Forelimb muscle (tissue), 1 donor: ENCODE measurements around the gene NLK. TPM values are rescaled to one million over a fixed set of nuclear protein-coding genes. Genes with fewer than 3 reads are reported as not detected.

ENCODE experiments used
- DNase-seq: peaks from one replicate; pipeline ENCODE4 v3.0.0-alpha.2; 2013; ENCODE audit warnings: low read depth
- polyA plus RNA-seq: library from polyadenylated mRNA; unstranded; fragments of 120-200 nt; gene quantifications from one replicate; pipeline ENCODE4 v1.2.1, GENCODE V29; 2013; ENCODE audit not compliant: insufficient read length

The NLK gene
- polyA plus RNA-seq, 1 donor = 8.4 TPM

DNA sequence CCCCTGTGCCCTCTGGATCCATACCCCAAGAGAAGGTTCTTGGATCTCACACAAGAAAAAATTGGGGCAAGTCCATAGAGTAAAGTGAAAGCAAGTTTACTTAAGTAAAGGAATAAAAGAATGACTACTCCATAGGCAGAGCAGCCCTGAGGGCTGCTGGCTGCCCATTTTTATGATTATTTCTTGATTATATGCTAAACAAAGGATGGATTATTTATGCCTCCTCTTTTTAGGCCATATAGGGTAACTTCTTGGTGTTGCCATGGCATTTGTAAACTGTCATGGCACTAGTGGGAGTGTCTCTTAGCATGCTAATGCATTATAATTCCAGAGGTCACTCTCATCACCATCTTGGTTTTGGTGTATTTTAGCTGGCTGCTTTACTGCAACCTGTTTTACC is 70.8 kb downstream of the NLK start:
- DNase-seq = no peak

DNA sequence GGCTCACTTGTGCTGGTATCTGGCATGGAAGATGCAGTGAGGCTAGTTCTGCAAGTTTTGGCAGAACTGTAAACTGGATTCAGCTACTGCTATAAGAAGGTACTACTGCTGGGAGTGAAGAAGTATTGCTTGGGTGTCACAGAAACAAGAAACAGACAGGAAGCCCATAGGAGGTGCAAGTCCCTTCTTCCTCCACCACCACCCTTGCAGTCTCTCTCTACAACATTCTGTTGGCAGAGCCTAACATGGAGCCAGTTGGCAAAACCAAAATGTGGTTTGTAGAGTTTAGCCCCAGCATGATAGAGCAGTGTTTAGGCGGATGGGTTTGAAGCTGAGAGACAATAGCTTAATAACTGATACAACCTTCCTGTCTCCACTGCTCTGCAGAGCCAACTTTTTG is 72.6 kb downstream of the NLK start:
- no peak for DNase-seq

DNA sequence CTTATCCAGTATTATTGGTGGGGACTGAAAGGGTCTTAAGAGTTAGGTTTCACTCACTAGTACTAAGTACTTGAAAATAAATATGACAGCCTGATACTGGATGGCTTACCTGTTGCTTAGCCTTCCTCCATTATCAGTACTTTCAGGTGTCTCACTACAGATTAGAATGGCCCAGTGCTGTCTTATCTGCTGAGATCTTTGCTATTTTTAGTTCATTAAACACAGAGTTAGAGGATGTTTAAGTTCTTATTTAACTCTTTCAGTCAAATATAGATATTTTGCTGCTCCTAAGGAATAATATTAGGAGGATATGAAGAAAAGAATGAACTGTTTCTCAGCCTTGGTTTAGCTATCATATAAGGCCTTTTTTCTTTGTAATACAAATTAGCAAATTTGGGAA is 74.8 kb downstream of the NLK start:
- no peak for DNase-seq

DNA sequence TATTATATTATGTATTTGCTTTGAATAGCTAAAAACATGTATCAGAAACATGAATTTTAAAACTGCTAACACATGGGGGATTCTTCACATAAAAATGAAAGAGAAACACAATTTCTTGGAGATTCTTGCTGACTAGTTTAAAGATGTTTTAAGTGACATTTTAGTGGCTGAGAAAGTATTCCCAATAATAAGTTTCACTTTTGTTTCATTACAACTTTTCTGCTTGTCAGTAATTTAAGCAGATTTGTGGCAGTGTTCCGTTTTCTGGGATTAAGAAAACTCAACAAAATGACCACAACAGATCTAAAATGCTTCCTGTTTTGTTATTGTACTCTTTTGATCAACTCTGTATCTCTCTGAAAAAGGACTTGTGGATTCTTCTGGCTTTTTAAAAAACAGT is 75.9 kb downstream of the NLK start:
- DNase-seq = no peak

DNA sequence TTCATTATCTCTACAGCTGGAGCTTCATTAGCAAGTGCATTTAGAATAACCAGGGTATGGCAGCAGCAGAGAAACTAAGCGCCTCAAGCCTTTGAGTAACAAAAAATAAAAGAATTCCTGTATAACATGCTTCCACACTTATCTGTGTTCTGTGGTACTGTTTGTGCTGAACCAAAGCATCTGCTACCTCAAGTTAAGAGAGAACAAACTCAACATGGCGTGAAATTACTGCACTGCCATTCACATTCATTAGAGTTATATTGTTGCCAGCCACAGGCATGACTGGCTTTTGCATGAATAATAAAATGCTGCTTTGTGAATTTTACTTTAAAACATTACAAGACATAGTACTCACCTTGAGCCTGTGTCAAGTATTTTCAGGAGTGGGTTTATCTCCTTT is 76.6 kb downstream of the NLK start:
- no peak for DNase-seq

DNA sequence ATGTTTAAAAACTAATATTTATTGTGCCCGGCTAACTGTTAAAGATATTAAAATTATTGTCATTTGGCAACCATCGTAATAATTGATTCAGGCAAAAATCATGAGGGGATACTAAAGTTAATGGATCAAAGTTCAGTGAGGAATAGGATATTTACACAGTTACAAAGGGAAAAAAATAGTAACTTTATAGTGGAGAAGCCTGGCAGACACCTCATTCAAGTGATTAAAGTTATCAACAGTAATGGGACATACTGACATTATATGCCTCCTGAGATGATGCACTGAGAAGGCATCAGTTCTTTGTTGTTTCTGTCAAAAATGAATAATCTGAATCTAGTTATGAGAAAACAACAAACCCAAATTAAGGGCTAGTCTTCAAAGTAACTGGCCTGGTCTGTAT is 77.1 kb downstream of the NLK start:
- DNase-seq = no peak

DNA sequence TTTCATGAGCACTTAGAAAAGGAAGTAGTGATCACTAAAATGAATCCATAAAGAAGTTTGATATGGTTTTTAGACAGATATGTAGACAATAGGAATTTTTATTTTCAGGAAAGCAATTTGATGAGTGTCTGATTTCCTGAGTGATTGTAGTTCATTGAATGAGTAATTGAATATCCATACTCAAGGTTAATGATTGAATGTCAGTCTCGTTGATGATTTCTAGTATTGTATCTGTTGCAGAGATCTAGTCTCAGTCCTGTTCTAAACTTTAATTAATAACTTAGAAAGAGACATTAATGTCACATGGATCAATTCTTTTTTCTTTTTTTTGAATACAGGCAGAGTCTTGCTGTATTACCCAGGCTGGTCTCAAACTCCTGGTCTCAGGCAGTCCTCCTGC is 78.3 kb downstream of the NLK start:
- no peak for DNase-seq

DNA sequence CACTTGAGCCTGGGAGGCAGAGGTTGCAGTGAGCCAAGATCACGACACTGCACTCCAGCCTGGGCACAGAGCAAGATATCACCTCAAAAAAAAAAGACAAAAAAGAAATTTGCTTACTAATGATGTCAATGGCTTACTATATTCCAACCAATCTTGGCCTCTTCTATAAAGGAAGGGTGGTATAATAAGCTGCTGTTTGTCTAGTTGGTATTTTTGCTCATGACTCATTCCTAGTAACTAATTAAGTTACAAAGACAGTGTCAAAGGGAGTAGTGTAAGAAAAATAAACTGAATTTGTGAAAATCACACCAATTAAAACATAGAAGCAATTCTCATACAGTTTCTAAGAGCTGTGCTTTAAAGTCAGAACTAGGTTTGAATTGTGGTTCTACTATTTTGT is 82.5 kb downstream of the NLK start:
- DNase-seq = no peak

DNA sequence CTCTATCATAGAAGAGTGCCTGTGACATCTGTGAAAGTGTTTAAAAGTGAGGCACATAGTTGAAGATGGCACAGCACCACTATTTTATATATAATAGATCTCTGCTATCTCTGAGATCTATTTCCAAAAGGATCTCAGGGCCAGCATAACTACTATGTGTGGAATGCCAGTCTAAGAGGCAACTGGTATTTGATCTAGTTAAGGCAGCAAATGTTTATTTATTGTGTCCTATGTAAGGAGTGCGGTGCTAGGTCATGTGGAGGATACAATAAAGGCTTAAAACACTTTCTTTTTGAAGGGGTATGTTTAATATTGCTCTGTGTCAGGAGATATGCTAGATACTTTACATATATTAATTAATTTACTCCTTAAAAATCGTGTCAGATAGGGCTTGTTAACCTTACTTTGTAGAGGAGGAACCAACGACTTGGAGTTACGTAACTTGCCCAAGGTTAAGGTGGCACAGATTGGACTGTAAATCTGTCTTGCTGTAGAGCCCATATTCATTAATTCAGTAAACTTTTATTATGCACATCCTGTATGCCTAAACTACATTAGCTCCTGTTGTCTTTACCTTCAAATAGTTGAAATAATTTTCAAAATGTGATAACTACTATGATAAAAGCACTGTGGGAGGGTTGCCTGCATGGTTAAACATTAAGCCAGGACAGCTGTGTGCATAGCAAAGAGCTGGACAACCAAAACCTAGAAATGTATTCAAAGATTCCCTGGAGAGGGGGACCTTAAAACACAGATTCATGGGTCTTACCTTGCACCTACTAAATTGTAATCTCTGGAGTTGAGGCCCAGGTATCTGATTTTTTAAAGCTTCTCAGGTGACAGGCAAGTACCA is 83.3 kb downstream of the NLK start:
- no peak for DNase-seq

DNA sequence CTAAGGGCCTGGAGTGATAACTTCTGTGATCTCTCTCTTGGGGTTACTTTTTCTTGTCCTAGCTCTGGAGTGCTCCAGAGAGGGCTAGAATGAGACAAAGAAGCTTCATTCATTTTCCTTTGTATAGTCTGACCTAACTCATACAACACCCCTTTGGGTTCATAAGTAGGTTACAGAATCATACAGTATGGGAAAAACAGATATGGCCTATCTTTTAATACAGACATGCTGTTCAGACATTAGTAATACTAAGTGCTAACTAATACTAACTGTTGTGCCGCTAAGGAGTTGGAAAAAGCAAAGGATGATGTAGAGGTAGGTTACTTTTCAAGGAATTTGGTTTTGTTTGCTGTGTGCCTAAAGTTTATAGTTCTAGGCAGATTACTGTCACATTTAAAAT is 84.7 kb downstream of the NLK start:
- no peak for DNase-seq

DNA sequence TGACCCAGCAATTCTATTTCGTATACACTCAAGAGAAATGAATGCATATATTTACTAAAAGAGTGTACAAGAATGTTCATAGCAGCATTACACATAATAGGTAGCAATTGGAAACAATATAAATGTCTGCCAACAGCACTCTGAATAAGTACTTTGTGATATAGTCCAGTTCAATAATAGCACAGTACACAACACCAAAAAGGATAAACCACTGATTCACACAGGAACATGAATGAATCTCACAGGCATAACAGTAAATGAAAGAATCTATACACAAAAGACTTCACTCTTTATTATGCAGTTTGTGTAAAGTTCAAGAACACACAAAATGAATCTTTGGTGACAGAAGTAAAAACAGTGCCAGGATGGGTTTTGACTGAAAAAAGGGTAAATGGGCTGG is 86.3 kb downstream of the NLK start:
- no peak for DNase-seq

DNA sequence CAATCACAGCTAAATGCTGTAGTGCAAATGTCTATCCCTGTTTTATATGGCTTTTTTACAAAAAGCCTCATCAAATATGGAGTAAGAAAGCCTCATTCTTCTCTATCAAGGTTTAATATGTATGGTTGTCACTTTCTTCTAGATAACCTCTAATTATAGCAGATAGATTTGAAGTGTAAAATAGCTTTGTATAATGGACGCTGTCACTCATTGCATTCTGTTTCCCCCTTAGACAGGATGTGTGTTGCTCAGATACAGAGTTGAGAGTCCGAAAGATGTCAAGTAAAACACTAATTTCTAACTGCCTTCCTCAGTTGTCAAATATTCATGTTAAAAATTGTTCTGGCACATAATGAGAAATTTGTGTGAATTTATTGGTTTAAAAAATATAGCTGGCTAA is 88.0 kb downstream of the NLK start:
- DNase-seq = no peak

DNA sequence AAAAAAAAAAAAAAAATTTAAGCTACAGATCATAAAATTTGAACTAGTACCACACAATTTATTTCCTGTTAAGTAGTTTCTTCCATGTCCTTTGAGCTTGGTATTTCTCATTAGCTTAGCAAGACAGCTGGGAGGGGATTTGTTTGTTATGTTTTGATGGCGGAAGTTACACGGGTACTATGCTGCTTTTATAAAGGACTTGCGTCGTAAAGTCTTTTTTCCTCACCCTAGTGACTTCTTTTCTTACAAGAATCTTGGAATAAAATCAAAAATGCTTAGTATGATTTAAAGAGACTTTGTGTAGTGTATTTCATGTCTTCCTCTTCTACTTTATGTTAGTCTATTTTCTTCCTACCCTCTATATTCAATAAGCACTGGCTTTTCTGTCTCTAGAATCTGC is 89.1 kb downstream of the NLK start:
- no peak for DNase-seq

DNA sequence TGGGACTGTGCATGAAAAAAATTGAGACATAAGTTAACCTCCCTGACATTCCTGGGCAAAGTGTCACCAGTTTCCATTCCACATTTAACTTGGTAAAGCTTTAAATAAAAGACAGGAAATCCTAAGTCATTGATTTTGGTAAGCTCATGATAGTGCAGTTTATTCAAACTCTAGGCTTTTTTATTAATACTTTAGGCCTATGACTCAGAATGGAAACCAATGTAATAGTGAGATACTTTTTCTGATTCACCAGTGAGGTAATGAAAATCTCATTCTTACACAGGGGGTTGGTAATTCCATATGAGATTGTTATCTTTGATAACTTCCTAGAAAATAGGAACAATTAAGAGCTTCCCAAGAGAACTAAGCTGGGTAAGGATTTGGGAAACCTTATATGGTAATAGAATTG is 91.1 kb downstream of the NLK start:
- no peak for DNase-seq

DNA sequence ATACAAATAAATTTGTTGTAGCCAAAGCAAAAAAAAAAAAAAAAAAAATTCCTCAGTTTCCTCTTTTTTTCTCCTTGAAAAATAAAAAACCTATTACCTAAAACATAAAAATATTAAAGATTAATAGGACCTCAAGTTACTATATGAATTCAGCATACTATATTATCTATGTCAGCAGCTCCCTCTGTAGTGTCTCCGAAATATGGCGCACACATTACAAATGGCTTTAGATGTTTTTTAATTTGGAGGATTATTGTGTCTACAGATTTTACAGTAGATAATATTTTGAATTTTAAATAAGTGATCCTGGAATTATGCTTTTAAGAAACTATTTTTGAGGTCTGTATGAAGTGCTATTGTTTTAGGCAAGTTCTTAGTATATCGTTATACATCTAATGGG is 94.4 kb downstream of the NLK start:
- DNase-seq = no peak

DNA sequence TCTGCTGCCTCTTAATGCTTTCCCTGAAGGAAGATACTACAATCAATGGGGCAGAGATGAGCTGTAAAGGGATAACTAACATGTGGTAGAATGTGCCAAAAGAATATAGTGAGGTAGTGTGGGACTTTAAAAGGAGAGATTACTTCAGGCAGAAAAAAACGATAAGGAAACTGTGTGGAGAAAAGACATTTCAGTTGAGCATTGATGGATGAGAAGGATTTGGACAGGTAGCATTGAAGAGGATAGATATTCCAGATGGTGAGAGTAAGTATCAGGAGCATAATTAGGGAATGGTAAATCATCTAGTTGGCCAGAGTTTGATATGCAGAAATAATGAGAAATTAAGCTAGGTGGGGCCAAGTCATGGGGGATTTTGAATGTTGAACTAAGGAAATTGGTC is 97.3 kb downstream of the NLK start:
- DNase-seq = no peak

DNA sequence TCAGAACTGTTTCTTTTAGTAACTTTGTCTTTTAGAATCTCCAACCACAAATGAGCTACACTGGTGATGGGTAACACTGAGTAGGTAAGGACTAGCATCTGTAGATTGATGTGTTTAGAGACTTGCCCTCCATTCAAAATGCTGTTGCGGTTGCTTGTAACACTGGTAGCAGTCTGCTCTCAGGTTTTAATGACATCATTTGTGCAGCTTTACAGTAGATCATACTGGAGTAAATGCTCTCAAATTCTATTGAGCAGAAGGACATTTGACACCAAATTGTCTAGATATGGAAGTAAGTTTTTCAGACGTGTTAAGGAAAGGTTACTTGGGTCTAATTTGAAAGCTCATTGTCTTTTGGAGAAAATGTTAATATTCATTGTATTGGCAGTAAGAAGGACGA is 98.8 kb downstream of the NLK start:
- DNase-seq = no peak

DNA sequence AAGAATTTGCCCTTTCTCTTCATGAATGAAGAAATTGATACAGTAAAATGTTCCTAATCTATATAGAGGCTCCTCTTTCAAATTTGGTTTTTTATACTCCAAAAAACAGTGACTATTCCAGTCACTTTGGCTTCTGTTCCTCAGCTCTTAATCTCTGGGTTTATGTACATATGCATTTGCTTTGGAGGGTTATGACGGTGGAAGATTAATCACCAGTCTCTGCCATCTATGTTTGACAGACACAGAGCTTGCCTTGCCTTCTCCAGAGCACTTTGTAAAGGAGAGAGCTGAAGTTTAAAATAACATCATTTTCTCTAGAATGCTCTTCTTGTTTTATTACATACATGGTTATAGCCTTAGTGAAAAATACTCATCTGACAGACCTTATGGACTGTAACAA is 99.3 kb downstream of the NLK start:
- no peak for DNase-seq

DNA sequence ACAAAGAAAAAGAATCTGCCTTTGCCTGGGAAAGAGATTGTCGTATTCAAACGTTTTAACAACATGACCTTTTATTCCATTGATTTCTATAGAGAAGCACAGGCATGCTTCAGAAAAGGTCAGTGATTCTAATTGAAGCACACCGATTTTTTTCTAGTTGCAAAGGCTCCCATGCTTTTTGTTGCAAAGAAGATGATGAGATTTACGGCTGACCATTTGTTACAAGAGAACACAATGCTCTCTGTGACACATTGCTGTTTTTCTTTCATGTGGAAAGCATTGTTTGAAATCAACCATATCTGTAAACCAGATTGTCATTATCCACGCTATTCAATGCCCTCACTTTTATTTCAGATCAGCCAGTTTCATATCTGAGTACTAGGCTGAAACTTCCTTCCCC is 99.8 kb downstream of the NLK start:
- DNase-seq = no peak

DNA sequence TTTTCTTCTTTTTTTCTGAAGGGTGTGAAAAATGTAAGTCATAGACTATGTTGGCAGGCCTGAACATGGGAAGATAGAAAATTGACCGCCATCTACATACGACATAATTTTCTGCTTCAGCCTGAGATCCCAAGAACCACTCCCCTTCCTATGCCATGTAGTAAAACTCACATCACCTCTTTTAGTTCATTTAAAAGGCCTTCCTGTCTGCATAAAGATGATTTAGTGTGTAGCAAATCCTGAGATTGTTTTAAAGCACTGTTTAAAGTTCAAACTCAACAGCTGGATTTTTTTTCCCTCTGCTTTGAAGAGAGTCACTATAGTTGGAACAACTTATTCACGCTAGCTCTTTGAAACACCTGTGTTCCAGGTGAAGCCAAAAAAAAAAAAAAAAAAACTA is 101.5 kb downstream of the NLK start:
- no peak for DNase-seq

DNA sequence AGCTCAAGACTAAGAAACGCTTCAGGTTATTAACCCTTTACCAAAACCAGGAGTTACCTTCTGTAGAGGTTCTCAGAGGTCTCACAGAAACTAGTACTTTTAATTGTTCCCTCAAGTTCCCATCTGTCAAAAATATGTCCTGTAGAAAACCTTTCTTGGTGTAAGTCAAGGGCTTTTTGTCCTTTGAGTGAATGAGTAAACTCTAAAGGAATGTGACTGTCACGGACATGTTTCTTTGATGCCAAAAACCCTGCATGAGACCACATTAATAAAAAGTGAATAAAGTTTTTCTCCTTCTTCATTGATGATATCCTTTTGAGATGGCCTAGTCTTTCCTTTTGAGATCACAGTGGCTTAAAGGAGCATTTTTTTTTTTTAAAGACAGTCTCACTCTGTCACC is 102.9 kb downstream of the NLK start:
- no peak for DNase-seq

DNA sequence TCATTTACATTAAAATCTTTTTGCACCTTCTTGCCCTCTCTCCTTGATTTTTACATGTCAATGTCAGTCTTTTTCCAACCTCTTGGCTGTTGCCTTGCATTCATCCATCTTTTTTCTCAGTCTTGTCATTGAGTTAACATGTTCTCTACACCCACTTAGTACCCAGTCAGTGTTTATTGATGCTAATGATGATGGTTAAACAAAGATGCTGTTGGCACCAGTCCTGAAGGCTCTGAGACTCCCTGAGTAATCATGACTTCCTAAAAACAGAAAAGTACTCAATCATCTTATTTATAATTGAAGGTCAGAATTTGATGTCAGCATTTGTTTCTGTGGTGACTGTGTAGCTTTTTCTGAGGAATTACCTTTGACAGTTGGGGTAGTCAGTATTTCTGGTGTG is 104.5 kb downstream of the NLK start:
- DNase-seq = no peak

DNA sequence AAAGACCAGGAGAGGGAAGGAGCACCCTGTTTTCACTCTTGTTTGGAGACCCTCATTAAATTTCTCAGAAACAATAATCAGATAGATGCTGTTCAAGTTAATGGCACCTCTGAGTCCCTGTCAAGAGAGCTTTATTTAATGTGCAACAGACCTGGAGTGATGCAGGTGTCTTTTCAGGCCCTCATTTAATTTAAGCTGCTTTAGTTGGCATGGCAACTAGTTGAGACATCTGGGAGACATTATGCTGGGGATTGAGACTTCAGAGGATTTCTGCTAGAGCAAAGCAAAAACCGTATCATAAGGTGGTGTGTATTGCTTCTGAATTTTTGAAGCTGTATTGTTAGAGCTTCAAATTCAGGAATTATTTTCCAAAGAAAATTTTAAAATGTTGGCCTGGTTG is 108.5 kb downstream of the NLK start:
- no peak for DNase-seq

DNA sequence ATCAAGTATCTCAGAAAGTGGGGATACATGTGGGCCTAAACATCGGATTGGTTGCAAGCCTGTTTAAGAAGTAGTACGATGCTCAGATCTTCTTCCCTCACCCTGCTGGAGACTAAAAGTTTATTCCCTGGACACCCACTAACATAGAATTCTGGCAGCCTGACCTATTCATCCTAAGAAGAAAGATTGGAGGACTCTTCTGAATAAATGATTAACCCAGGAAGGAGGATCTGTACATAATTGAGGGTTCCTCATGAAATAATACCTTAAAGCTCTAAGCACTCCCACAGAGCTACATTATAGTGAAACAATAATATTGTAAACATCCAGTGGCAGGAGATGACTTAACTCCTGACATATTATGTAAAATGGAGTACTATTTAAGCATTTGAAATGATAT is 111.7 kb downstream of the NLK start:
- DNase-seq = no peak
